Neural cell (in vitro differentiated cells): ENCODE measurements around the gene KRTAP15-1. TPM values are rescaled to one million over a fixed set of nuclear protein-coding genes. Genes with fewer than 3 reads are reported as not detected.

Source experiments
- H2AFZ ChIP-seq: fragments of 200-600, 300-800 bp; sonication (generic), shearing (Covaris generic); 2 replicates; pipeline ENCODE4 v1.6.0; 2014; ENCODE audit warnings: low read depth, mild to moderate bottlenecking, antibody characterized with exemption, low read length, moderate library complexity
- H3F3A ChIP-seq: fragments of 200-600 bp; shearing (Covaris generic); 2 replicates; pipeline ENCODE4 v1.6.1; 2016; ENCODE audit warnings: mild to moderate bottlenecking, moderate library complexity, mixed read lengths, antibody characterized with exemption, low read length; ENCODE audit not compliant: insufficient read depth, poor library complexity, severe bottlenecking
- H3K27ac ChIP-seq: fragments of 200-600, 300-800 bp; sonication (generic), shearing (Covaris generic); 2 replicates; pipeline ENCODE4 v1.5.1; 2014; ENCODE audit warnings: mild to moderate bottlenecking, low read length, moderate library complexity
- H3K27me3 ChIP-seq: fragments of 300-800, 200-600 bp; sonication (generic), shearing (Covaris generic); 2 replicates; pipeline ENCODE4 v1.6.0; 2014; ENCODE audit warnings: mild to moderate bottlenecking, low read depth, low read length, moderate library complexity; ENCODE audit not compliant: insufficient read depth
- H3K36me3 ChIP-seq: fragments of 300-800, 200-600 bp; sonication (generic), shearing (Covaris generic); 2 replicates; pipeline ENCODE4 v1.5.1; 2014; ENCODE audit warnings: mild to moderate bottlenecking, antibody characterized with exemption, low read length, moderate library complexity; ENCODE audit not compliant: insufficient read depth
- H3K4me2 ChIP-seq: fragments of 300-800, 200-600 bp; sonication (generic), shearing (Covaris generic); 2 replicates; pipeline ENCODE4 v1.6.0; 2014; ENCODE audit warnings: mild to moderate bottlenecking, low read length
- H3K4me3 ChIP-seq: fragments of 300-800, 200-600 bp; sonication (generic), shearing (Covaris generic); 2 replicates; pipeline ENCODE4 v1.5.1; 2014; ENCODE audit warnings: mild to moderate bottlenecking, low read length, moderate library complexity
- H3K79me2 ChIP-seq: fragments of 200-600 bp; shearing (Covaris generic); replicated peaks from 2 replicates; pipeline ENCODE4 v1.6.0; 2014; ENCODE audit warnings: mild to moderate bottlenecking, low read length, moderate library complexity; ENCODE audit not compliant: insufficient read depth
- H3K9ac ChIP-seq: fragments of 300-800, 200-600 bp; sonication (generic), shearing (Covaris generic); 2 replicates; pipeline ENCODE4 v1.6.1; 2016; ENCODE audit warnings: mild to moderate bottlenecking, low read length, mixed read lengths
- H3K9me2 ChIP-seq: fragments of 200-600 bp; shearing (Covaris generic); 2 replicates; pipeline ENCODE4 v1.6.1; 2016; ENCODE audit warnings: mild to moderate bottlenecking, low read length, mixed read lengths; ENCODE audit not compliant: insufficient read depth
- H3K9me3 ChIP-seq: fragments of 200-600, 300-800 bp; sonication (generic), shearing (Covaris generic); 2 replicates; pipeline ENCODE4 v1.6.1; 2016; ENCODE audit warnings: mild to moderate bottlenecking, mixed run types, low read length, moderate library complexity, mixed read lengths
- H4K20me1 ChIP-seq: fragments of 200-600 bp; shearing (Covaris generic); 2 replicates; pipeline ENCODE4 v1.6.1; 2016; ENCODE audit warnings: mild to moderate bottlenecking, mixed run types; ENCODE audit not compliant: insufficient read depth
- CTCF ChIP-seq: fragments of 450-650 bp; IDR thresholded peaks from 2 replicates; pipeline ENCODE4 v1.5.1; 2014; ENCODE audit warnings: antibody characterized with exemption, mild to moderate bottlenecking, moderate library complexity; ENCODE audit not compliant: poor library complexity, severe bottlenecking
- EP300 ChIP-seq: fragments of 450-650 bp; conservative IDR thresholded peaks from 2 replicates; pipeline ENCODE4 v1.6.1; 2014; ENCODE audit warnings: antibody characterized with exemption, mild to moderate bottlenecking, moderate library complexity; ENCODE audit not compliant: poor library complexity, severe bottlenecking
- EZH2 ChIP-seq: fragments of 200-600, 300-800 bp; shearing (Covaris generic), sonication (generic); IDR thresholded peaks from 2 replicates; pipeline ENCODE4 v1.6.1; 2014; ENCODE audit warnings: antibody characterized with exemption, low read length, borderline replicate concordance, mild to moderate bottlenecking; ENCODE audit not compliant: insufficient read depth, poor library complexity, severe bottlenecking
- MXI1 ChIP-seq: fragments of 450-650 bp; conservative IDR thresholded peaks from 2 replicates; pipeline ENCODE4 v1.6.1; 2014; ENCODE audit warnings: antibody characterized with exemption, mild to moderate bottlenecking; ENCODE audit not compliant: poor library complexity, severe bottlenecking
- POLR2AphosphoS5 ChIP-seq: IDR thresholded peaks from 2 replicates; pipeline ENCODE4 v1.6.1; 2012
- RAD21 ChIP-seq: fragments of 450-650 bp; conservative IDR thresholded peaks from 2 replicates; pipeline ENCODE4 v1.6.1; 2014; ENCODE audit warnings: antibody characterized with exemption, mild to moderate bottlenecking, moderate library complexity
- REST ChIP-seq: IDR thresholded peaks from 2 replicates; pipeline ENCODE4 v1.6.1; 2012; ENCODE audit warnings: borderline replicate concordance
- SMC3 ChIP-seq: fragments of 450-650 bp; conservative IDR thresholded peaks from 2 replicates; pipeline ENCODE4 v1.6.1; 2014; ENCODE audit warnings: antibody characterized with exemption, mild to moderate bottlenecking, moderate library complexity; ENCODE audit not compliant: poor library complexity
- TAF1 ChIP-seq: IDR thresholded peaks from 2 replicates; pipeline ENCODE4 v1.6.1; 2012; ENCODE audit warnings: low read depth
- polyA plus RNA-seq: library from polyadenylated mRNA; depleted of rRNA; stranded (reverse); fragments of >200 nt; gene quantifications from 2 replicates; pipeline ENCODE4 v1.2.3, GENCODE V29; 2014

The KRTAP15-1 gene
- polyA plus RNA-seq, 1 donor from 2014 or later = not detected

GRCh38 chr21:30395731-30396130 is 44.3 kb upstream of the KRTAP15-1 start, which contains the start of gene KRTAP13-1:
TSS of gene KRTAP13-1 (plus strand) at chr21:30396031. CDS start at chr21:30396087, 56 bp downstream.
- TF ChIP-seq POLR2AphosphoS5 (no peak), REST (no peak), MXI1 (no peak), EP300 (no peak), CTCF (no peak), TAF1 (no peak), SMC3 (no peak), RAD21 (no peak), EZH2 (no peak)
- Histone ChIP-seq H3K9ac (no peak within 1 kb of the TSS), H3K9me3 (no peaks in the 10 kb centered on the region), H3K27ac (no peak within 1 kb of the TSS), H3K4me3 (no peak within 1 kb of the TSS), H2AFZ (no peak within 1 kb of the TSS), H3K79me2 (no peaks in the 10 kb centered on the region), H3K27me3 (no peaks in the 10 kb centered on the region), H3K36me3 (no peaks in the 10 kb centered on the region), H3K9me2 (no peaks in the 10 kb centered on the region), H3K4me2 (no peak within 1 kb of the TSS), H3F3A (peaks cover 10% of the 10 kb centered on the region), H4K20me1 (no peaks in the 10 kb centered on the region)

- no peaks in the 10 kb centered on the region for H3K79me2 ChIP-seq
- no peak overlapping the region for H2AFZ ChIP-seq
- H3K9me2 ChIP-seq = no peaks in the 10 kb centered on the region
- no peak overlapping the region for H3K4me3 ChIP-seq
- H3K36me3 ChIP-seq = peaks cover 3% of the 10 kb centered on the region
- H3F3A ChIP-seq = no peaks in the 10 kb centered on the region
- H3K9me3 ChIP-seq = peaks cover 7% of the 10 kb centered on the region
- no peak overlapping the region for H3K9ac ChIP-seq
- no peaks in the 10 kb centered on the region for H3K27me3 ChIP-seq
- H4K20me1 ChIP-seq = no peaks in the 10 kb centered on the region
- TF ChIP-seq POLR2AphosphoS5 = no peak
- no peak for TF ChIP-seq REST
- no peak for TF ChIP-seq EP300
- TF ChIP-seq SMC3 = no peak
- no peak for TF ChIP-seq TAF1
- TF ChIP-seq CTCF = no peak
- TF ChIP-seq RAD21 = no peak
- TF ChIP-seq EZH2 = no peak
- TF ChIP-seq MXI1 = no peak
- H3K27ac ChIP-seq = no peak overlapping the region
- H3K4me2 ChIP-seq = no peak overlapping the region
Observed at GRCh38 chr21:30408782-30409494, 31.1 kb upstream of the KRTAP15-1 start.
